HG03575 (cell line): ENCODE data around the gene CASP7.
"Not testable (repeated sequence)": the region's sequence is repeated elsewhere in the genome, so short reads cannot be mapped to it uniquely, and the experiment has no call there.

Source experiments
- ATAC-seq: cut with Tn5 transposase; IDR thresholded peaks from one replicate; pipeline ENCODE4 v1.9.1; 2021; ENCODE audit not compliant: unreplicated experiment, insufficient number of reproducible peaks, low FRiP score; ENCODE audit errors: extremely low read depth

CASP7 gene

DNA sequence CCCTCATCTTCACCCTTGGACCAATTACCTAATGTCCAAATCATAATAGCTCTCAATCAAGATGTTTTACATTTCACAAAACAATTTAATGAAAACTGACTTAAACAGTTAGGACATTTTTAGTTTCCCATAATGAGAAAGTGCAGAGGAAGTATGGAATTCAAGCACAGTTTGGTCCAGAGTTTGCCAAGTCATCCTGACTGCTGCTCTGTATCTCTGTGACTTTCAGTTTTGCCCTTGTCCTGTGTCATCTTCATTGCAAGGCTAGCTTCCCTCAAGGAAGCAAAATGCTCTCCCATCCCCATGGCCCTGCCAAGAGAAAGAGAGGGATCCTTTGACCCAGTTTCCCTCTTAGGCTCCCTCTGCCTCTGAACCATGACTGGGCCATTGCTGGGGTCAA is 63.9 kb downstream of the CASP7 start:
- ATAC-seq, result no peak

DNA sequence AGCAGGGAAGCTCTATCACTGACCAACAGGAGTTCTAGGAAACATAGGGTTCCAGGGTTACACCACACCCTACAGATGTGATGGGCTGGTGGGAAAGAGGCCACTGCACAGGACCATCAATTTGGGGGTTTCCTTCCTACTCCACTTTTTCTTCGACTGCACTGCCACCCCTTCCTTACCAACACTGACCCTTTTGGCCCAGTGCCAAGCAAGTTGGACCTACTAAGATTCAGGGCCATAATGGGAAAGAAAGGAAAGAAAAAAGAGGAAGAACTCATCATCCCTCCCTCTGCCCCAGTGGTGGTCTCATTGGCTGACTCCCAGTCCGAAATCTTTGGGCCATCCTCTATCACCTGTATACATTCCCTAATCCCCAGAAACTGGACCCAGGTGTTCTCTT is 65.7 kb downstream of the CASP7 start:
- ATAC-seq, result no peak

DNA sequence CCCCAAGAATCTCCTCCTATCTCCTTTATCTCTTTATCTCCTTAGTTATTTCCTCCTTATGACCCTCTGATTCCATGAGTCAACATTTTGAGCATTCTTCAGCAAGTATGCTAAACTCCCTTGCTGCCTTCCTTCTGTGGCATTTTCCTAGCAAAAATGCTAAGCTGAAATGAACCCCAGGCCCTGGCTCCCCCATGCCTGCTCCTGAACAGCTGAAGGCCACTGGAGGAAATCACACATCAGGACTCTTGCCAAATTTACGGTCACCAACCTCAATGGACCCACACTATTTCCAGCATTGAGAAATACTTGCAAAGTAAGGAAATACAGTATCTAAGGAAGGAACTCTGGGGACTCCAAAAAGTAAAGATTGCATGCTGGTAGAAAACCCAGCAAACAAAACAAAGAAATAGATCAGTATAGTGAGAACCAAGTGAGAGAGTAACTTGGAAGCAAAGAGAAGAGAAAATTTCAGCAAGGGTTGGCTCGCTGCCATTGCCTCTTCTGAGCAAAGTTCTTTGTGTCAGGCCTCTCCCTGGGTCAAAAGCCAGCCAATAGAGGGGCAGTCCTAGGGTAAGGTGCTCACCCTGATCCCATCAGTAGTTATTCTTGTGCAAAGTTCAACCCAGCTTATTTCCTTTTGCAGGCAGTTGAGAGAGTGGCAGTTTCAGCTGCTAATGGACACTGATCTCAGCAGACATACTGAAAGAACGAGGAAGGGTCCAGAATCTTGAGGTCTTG is 66.7 kb downstream of the CASP7 start:
- no peak for ATAC-seq

DNA sequence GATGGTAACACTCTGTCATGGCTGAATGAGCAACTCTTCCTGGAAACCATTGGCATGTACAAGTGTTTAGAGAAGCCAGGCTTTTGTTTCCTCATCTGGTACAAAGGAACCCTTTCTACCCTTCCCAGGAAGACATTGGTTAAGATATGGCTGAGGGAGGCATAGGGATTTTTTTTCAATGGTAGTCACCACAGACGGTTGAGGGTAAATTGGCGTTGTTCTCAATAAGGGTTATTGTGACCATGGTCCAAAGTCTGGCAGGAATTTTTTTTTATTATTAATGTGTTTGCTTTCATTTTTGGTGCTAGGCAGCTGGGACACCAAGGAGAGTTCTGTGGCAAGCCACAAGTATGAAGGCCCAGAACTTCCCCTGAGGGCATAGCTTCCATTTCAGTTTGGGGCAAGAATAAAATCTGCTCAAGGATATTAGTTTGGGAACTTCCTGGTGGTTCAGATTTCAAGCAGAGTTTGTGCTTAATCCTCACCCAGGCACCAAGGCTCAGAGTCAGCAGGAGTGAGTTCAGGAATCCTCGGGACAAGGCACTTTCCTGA is 71.5 kb downstream of the CASP7 start, which contains the start of gene PLEKHS1:
PLEKHS1 (plus strand) TSS at position 502 of the 552 bp plus-strand sequence. CDS start 3,596 bp downstream, outside the sequence.
- ATAC-seq, result no peak

DNA sequence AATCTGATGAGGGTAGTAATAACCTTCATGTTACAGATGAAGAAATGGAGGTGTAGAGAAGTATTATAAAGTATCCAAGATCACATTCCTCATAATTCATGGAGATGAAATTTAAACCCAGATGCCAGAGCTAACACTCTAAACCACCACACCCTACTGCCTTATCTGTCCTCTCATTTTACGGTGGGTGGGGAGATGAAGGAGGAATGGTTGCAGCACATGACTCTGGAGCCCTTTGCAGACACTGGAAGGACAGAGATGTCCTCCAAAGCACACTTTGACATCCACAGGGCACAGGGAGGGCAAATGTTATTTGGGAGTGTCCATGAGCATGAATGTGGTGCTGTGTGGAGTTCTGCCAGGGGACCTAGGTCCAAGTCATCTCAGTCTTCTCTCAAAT is 72.8 kb downstream of the CASP7 start:
- ATAC-seq, result no peak

DNA sequence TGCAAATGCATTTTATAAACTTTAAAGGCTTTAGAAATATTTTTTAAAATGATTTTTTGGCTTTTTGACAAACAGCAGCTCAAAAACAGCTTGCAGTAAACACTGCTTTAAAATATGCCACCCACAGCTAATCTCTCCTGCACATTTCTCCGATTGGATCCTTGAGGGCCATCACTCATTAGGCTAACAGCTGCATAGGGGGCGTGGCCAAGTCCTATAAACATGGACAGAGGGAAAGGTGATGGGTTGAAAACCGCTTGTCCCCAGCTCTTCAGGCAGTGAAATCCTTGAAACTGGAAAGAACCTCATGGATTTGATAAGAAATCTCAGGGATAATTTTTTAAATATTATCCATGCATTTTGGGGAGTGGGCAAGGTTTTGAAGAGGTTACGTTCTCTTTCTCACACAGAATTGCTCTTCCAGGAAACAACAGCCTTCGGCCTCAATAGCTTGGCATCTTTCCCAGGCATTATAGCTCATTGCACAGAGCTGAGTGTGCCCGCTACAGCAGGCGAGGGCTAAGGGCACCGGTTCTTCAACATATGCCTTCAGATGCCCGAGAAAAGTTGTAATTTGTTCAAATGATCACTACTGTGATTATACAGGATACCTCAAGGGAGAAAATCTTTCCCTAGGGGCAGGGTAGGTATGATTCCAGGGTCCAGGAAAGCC is 73.4 kb downstream of the CASP7 start:
- ATAC-seq, result no peak

DNA sequence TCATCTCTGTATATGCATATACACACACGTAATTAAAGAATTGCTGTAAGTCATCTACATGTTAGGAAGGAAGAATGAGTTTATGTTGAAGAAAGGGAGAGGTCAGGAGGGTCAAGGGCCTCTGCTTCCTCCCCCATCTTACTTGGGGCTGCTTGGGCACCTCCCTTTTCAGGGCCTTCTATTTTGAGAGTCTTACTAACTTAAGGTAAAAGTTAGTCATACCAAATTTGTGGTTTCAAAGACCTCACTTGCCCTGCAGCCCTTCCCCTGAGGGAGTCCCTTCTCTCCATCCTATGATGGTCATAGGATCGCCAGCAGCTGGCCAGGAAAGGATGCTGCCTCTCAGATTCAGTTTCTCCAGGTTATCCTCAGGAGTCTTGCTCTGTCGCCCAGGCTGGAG is 74.4 kb downstream of the CASP7 start:
- no peak for ATAC-seq

DNA sequence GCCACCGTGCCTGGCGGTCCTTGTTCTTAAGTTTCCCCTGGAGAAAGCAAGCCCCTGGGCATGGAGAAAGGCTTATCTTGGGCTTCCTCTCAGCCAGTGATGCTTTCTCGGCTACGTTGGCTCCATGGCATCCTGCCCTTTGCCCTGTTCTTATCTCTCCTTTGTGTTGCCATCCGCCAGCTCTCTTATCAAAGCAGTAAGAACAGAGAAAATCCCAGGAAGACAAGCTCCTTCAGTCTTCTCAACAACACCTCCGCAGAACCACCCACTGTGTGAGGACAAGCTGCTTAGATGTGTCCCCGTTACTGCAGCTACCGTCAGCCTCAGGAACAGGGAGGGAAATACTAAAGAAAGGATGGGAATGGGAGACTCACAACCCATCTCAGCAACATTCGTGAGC is 75.1 kb downstream of the CASP7 start:
- no peak for ATAC-seq

DNA sequence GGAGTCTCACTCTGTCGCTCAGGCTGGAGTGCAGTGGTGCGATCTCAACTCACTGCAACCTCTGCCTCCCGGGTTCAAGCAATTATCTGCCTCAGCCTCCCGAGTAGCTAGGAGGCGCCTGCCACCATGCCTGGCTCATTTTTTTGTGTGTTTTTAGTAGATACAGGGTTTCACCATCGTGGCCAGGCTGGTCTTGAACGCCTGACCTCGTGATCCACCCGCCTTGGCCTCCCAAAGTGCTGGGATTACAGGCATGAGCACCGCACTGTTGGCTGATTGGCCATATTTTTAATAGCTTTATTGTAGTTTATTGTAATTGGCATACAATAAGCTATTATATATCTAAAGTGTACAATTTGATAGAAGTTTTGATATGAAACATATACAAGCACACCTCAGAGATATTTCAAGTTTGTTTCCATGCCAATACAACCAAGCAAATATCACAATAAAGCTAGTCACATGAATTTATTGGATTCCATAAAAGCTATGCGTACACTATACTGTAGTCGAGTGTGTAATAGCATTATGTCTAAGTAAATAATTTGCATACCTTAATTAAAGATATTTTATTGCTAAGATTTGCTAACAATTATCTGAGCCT is 77.3 kb downstream of the CASP7 start:
- no peak for ATAC-seq

DNA sequence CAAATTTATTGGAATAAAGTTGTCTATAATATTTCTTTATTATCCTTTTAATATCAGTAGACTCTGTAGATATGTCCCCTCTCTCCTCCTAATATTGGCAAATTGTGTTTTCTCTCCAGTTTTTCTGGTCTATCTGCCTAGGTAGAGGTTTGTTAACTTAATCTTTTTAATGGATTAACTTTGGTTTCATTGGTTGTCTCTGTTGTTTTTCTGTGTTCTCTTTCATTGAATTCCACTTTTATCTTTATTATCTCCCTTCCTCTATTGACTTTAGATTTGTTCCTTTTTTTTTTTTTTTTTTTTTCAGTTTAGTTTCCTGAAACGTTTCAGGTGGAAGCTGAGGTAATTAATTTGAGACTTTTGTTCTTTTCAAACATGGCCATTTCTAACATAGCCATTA is 82.4 kb downstream of the CASP7 start:
- ATAC-seq, result no peak

DNA sequence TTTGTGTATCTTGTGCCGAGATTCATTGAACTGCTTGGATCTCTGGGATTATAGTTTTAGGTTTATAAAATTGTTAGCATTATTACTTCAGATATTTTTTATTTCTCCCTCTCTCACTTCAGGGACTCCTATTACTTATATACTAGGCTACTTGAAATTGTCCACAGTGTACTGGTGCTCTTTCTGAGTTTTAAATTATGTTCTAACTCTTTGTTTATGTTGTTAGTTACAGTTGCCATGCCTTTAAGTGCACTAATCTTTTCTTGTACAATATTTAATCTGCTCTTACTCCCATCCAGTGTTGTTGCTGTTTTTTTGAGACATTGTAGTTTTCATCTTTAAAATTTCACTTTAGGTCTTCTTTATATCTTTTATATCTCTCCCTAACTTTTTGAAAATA is 84.9 kb downstream of the CASP7 start:
- ATAC-seq, result no peak

DNA sequence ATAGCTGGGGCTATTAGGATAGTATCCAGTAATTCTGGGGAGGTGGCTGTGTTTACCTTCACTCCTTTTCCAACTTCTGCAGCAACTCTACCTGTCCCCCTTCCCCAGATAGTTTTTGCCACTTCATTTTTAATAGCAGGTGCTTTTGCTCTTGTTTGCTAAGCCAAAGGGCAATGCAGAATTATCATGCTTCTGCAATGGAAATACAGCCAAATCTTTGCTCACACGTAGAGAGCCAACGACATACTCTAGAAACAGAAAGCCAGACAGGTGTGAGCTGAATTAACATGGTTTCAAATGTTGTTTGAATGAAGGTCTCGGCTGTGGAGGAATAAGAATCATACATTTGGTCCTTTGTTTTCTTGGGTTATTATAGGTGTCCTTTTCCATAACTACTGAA is 86.2 kb downstream of the CASP7 start:
- no peak for ATAC-seq

DNA sequence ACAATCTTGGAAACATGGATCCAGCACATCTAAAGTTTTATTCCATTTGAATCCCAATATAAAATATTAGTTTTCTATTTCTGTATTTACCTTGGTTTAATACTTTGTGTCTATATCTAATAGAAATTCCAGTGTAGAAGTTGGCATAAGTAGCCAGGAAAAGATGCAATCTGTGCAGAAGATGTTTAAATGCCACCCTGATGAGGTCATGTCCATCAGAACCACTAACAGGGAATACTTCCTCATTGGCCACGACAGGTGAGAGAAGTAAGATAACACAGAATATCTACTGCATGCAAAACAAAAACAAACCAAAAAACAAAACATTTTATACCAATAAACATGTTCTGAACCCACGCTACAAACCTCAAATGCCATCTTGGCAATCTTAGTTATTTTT is 87.5 kb downstream of the CASP7 start:
- ATAC-seq, result no peak

DNA sequence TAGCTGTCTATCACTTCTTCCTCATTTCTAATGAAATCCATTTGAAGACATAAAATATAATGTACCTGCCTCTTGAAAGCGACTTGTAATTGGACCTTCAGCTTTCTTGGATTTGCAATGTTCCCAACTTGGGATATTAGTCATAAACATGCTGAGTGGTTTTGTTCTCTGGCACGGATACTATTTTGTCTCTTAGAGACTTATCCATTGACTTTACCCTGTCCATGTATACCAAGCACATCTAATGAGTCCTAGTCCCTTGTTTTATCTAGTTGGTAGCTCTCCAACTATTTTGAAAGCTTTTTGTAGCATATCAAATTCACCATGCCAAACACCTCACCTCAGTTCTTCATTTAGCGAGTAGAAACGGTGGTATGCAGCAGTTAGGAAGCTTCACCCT is 90.6 kb downstream of the CASP7 start:
- no peak for ATAC-seq

DNA sequence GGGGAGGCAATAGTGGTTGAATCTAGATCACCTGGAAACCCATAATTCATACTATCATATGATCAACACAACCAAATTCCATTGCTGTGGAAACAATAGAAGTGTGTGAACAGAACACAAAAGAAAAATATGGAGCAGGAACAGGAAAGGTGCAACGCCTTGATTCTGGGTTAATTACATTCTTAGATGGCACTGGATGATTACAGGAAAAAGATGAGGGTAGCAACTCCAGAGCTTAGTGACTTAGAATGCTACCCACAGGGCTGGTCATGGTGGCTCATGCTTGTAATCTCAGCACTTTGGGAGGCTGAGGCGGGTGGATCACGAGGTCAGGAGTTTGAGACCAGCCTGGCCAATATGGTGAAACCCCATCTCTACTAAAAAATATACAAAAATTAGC is 91.4 kb downstream of the CASP7 start:
- not testable (repeated sequence) for ATAC-seq

DNA sequence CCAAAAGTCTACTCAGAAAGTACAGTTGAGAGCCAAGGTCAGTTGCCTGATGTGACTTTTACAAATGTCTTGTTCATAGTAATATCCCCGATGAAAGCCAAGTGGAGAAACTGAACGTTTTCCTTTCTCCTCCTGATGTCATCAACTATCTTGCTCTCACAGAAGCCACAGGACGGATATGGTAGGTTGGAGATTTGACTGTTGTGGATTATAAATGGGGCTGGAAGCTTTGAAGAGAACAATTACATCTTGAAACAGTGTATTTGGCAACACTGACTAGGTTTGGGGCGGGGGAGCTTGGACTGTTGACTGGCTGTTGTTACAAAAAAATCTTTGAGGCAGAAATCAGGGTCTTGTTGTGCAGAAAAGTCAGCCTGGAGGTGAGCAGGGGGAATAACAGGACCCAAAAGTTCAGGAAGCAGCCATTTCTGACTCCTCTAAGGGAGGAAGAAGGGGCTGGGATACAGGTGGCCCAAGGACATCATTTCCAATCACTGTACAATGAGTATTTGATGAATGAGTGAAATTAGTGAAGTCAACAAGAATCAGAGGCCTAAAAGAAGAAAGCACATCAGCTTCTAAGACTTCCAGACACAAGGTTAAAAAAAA is 96.1 kb downstream of the CASP7 start:
- ATAC-seq, result no peak

DNA sequence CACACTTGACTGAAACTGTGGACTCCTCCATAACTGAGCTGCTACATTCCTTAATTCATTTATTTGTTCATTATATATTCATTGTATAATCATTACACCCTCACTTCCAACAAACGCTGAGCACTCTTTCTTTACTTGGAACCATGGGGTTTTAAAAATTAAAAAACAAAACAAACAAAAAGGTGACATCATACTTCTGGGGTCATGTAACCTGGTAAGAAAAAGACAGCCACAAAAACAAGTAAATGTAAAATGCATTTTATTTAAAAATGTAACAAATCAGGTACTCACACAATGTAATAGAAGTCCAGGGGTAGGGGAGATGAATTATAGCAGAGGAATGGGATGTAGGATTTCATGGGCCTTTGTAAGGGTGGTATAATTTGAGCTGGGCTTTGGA is 96.8 kb downstream of the CASP7 start:
- no peak for ATAC-seq
